Aorta (tissue), 4 donors: Measurements from ENCODE around the gene MPDU1. TPM values are rescaled to one million over a fixed set of nuclear protein-coding genes. Genes with fewer than 3 reads are reported as not detected.

Source experiments
- polyA plus RNA-seq, 2 donors: library from polyadenylated mRNA; stranded (reverse); fragments of 200-250 nt; gene quantifications; one replicate each; pipeline ENCODE4 v1.2.3, GENCODE V29; 2013
- total RNA-seq, 2 donors: library from RNA; stranded (reverse); fragmentation: NEBNext Ultra II Directional; extraction: Animal tissue kit (Norgen Biotek cat#: 25700); gene quantifications; one replicate each; pipeline ENCODE4 v1.2.1, GENCODE V29; 2021
- donor health status: healthy with polysubstance abuse.
- donor health status: Bipolar disorder and iron deficiency.
- donor health status: DM: no; HTN: no; CAD: no.
- donor health status: DM: yes; HTN: yes; CAD: no.

Gene MPDU1
- total and polyA plus RNA-seq, 4 donors, result 12.0 to 24.7 (median 21.1) TPM

Other genes with a start within 250 kb of the MPDU1 start
- gene ACAP1, start 247.3 kb upstream of the MPDU1 start, total RNA-seq, result 10 to 100 TPM; 18.6 to 21.8 TPM
- 10 to 100 TPM in 1 of 2 donors, 1 to 10 TPM in 1; 6.5 to 10.8 TPM for gene ACAP1, start 247.3 kb upstream of the MPDU1 start, polyA plus RNA-seq
- 10 to 100 TPM; 12.4 to 15.8 TPM for gene KCTD11, start 231.7 kb upstream of the MPDU1 start, total RNA-seq
- gene KCTD11, start 231.7 kb upstream of the MPDU1 start, polyA plus RNA-seq, result 10 to 100 TPM; 11.0 to 11.4 TPM
- gene TMEM95, start 228.7 kb upstream of the MPDU1 start, total RNA-seq, result not detected
- not detected for gene TMEM95, start 228.7 kb upstream of the MPDU1 start, polyA plus RNA-seq
- 1 to 10 TPM; 2.4 to 6.6 TPM for gene TNK1, start 202.8 kb upstream of the MPDU1 start, total RNA-seq
- 1 to 10 TPM; 1.9 to 3.1 TPM for gene TNK1, start 202.8 kb upstream of the MPDU1 start, polyA plus RNA-seq
- 10 to 100 TPM; 41.2 to 43.1 TPM for gene PLSCR3, start 189.3 kb upstream of the MPDU1 start, total RNA-seq
- 10 to 100 TPM; 20.5 to 70.8 TPM for gene PLSCR3, start 189.3 kb upstream of the MPDU1 start, polyA plus RNA-seq
- 10 to 100 TPM; 35.0 to 40.1 TPM for gene TMEM256, start 179.8 kb upstream of the MPDU1 start, total RNA-seq
- 100 to 1,000 TPM; 134 to 224 TPM for gene TMEM256, start 179.8 kb upstream of the MPDU1 start, polyA plus RNA-seq
- gene NLGN2, start 176.0 kb upstream of the MPDU1 start, total RNA-seq, result 10 to 100 TPM; 32.9 to 49.9 TPM
- gene NLGN2, start 176.0 kb upstream of the MPDU1 start, polyA plus RNA-seq, result 10 to 100 TPM in 1 of 2 donors, 1 to 10 TPM in 1; 2.4 to 28.8 TPM
- not detected for gene SPEM1, start 163.5 kb upstream of the MPDU1 start, total RNA-seq
- not detected for gene SPEM1, start 163.5 kb upstream of the MPDU1 start, polyA plus RNA-seq
- not detected for gene SPEM2, start 158.2 kb upstream of the MPDU1 start, total RNA-seq
- gene SPEM2, start 158.2 kb upstream of the MPDU1 start, polyA plus RNA-seq, result not detected
- not detected for gene SPEM3, start 155.0 kb upstream of the MPDU1 start, total RNA-seq
- gene SPEM3, start 155.0 kb upstream of the MPDU1 start, polyA plus RNA-seq, result not detected
- 1 to 10 TPM; 3.6 to 5.1 TPM for gene TMEM102, start 148.4 kb upstream of the MPDU1 start, total RNA-seq
- gene TMEM102, start 148.4 kb upstream of the MPDU1 start, polyA plus RNA-seq, result 1 to 10 TPM; 1.8 to 2.7 TPM
- gene FGF11, start 144.3 kb upstream of the MPDU1 start, total RNA-seq, result 1 to 10 TPM; 1.2 to 8.0 TPM
- gene FGF11, start 144.3 kb upstream of the MPDU1 start, polyA plus RNA-seq, result under 1 TPM in 1 of 2 donors, not detected in 1; 0.54 TPM
- 1 to 10 TPM; 6.2 to 8.8 TPM for gene CHRNB1, start 138.8 kb upstream of the MPDU1 start, total RNA-seq
- gene CHRNB1, start 138.8 kb upstream of the MPDU1 start, polyA plus RNA-seq, result 10 to 100 TPM; 11.6 to 18.3 TPM
- 10 to 100 TPM; 67.2 to 81.9 TPM for gene ZBTB4, start 104.2 kb upstream of the MPDU1 start, total RNA-seq
- gene ZBTB4, start 104.2 kb upstream of the MPDU1 start, polyA plus RNA-seq, result 10 to 100 TPM; 20.0 to 35.9 TPM
- not detected for gene SLC35G6, start 102.4 kb upstream of the MPDU1 start, total RNA-seq
- not detected for gene SLC35G6, start 102.4 kb upstream of the MPDU1 start, polyA plus RNA-seq
- gene POLR2A, start 99.5 kb upstream of the MPDU1 start, total RNA-seq, result 100 to 1,000 TPM in 1 of 2 donors, 10 to 100 TPM in 1; 93.8 to 116 TPM
- gene POLR2A, start 99.5 kb upstream of the MPDU1 start, polyA plus RNA-seq, result 10 to 100 TPM; 13.4 to 27.9 TPM
- gene TNFSF12, start 34.8 kb upstream of the MPDU1 start, total RNA-seq, result 10 to 100 TPM; 61.4 to 84.5 TPM
- gene TNFSF12, start 34.8 kb upstream of the MPDU1 start, polyA plus RNA-seq, result 100 to 1,000 TPM; 135 to 148 TPM
- gene TNFSF13, start 25.1 kb upstream of the MPDU1 start, total RNA-seq, result 10 to 100 TPM; 17.7 to 28.6 TPM
- 10 to 100 TPM; 25.7 to 26.4 TPM for gene TNFSF13, start 25.1 kb upstream of the MPDU1 start, polyA plus RNA-seq
- 10 to 100 TPM; 36.2 to 38.3 TPM for gene SENP3, start 21.9 kb upstream of the MPDU1 start, total RNA-seq
- 10 to 100 TPM; 48.4 to 75.1 TPM for gene SENP3, start 21.9 kb upstream of the MPDU1 start, polyA plus RNA-seq
- gene CD68, start 4.2 kb upstream of the MPDU1 start, total RNA-seq, result 100 to 1,000 TPM; 111 to 112 TPM
- gene CD68, start 4.2 kb upstream of the MPDU1 start, polyA plus RNA-seq, result 100 to 1,000 TPM in 1 of 2 donors, 10 to 100 TPM in 1; 55.3 to 111 TPM
- gene SOX15, start 6.2 kb downstream of the MPDU1 start, total RNA-seq, result 1 to 10 TPM; 1.1 to 2.4 TPM
- 1 to 10 TPM in 1 of 2 donors, under 1 TPM in 1; 0.50 to 2.8 TPM for gene SOX15, start 6.2 kb downstream of the MPDU1 start, polyA plus RNA-seq
- 10 to 100 TPM; 25.3 to 31.1 TPM for gene FXR2, start 31.0 kb downstream of the MPDU1 start, total RNA-seq
- gene FXR2, start 31.0 kb downstream of the MPDU1 start, polyA plus RNA-seq, result 10 to 100 TPM; 21.2 to 36.5 TPM
- 10 to 100 TPM; 45.9 to 67.4 TPM for gene SAT2, start 44.0 kb downstream of the MPDU1 start, total RNA-seq
- 100 to 1,000 TPM; 152 to 180 TPM for gene SAT2, start 44.0 kb downstream of the MPDU1 start, polyA plus RNA-seq
- under 1 TPM in 1 of 2 donors, not detected in 1; 0.33 TPM for gene SHBG, start 46.3 kb downstream of the MPDU1 start, total RNA-seq
- under 1 TPM in 1 of 2 donors, not detected in 1; 0.20 TPM for gene SHBG, start 46.3 kb downstream of the MPDU1 start, polyA plus RNA-seq
- 1 to 10 TPM; 2.0 to 7.2 TPM for gene ATP1B2, start 67.1 kb downstream of the MPDU1 start, total RNA-seq
- gene ATP1B2, start 67.1 kb downstream of the MPDU1 start, polyA plus RNA-seq, result 1 to 10 TPM; 1.9 to 2.8 TPM
- gene TP53, start 103.6 kb downstream of the MPDU1 start, total RNA-seq, result 10 to 100 TPM; 26.8 to 45.3 TPM
- 10 to 100 TPM in 1 of 2 donors, 1 to 10 TPM in 1; 9.5 to 10.2 TPM for gene TP53, start 103.6 kb downstream of the MPDU1 start, polyA plus RNA-seq
- gene WRAP53, start 104.6 kb downstream of the MPDU1 start, total RNA-seq, result 1 to 10 TPM; 3.6 to 4.8 TPM
- gene WRAP53, start 104.6 kb downstream of the MPDU1 start, polyA plus RNA-seq, result 1 to 10 TPM; 4.8 to 7.3 TPM
- gene EFNB3, start 121.3 kb downstream of the MPDU1 start, total RNA-seq, result under 1 TPM; 0.19 to 0.84 TPM
- gene EFNB3, start 121.3 kb downstream of the MPDU1 start, polyA plus RNA-seq, result under 1 TPM in 1 of 2 donors, not detected in 1; 0.15 TPM
- gene DNAH2, start 133.9 kb downstream of the MPDU1 start, total RNA-seq, result 1 to 10 TPM in 1 of 2 donors, under 1 TPM in 1; 0.16 to 1.6 TPM
- under 1 TPM in 1 of 2 donors, not detected in 1; 0.08 TPM for gene DNAH2, start 133.9 kb downstream of the MPDU1 start, polyA plus RNA-seq